HepG2 (cell line): ENCODE results near the gene CNNM4. TPM values are rescaled to one million over a fixed set of nuclear protein-coding genes. Genes with fewer than 3 reads are reported as not detected.

Source experiments
- GTF3A ChIP-seq: sonication (generic); formaldehyde crosslinking; conservative IDR thresholded peaks from 2 replicates; pipeline ENCODE4 v1.4.0; 2020; ENCODE audit warnings: mild to moderate bottlenecking, missing genetic modification reagents
- HMG20B ChIP-seq: conservative IDR thresholded peaks from 2 replicates; pipeline ENCODE4 v1.6.1; 2016; ENCODE audit warnings: missing genetic modification reagents, missing compliant biosample characterization
- MTF1 ChIP-seq: sonication (generic); formaldehyde crosslinking; IDR thresholded peaks from 2 replicates; pipeline ENCODE4 v1.5.0; 2020; ENCODE audit warnings: missing genetic modification reagents
- NFKBIZ ChIP-seq: IDR thresholded peaks from 2 replicates; pipeline ENCODE4 v1.6.1; 2018; ENCODE audit warnings: missing genetic modification reagents, missing compliant biosample characterization
- NR2F6 ChIP-seq, 2 experiments: IDR thresholded peaks; 2 replicates each; pipeline ENCODE4 v1.6.1; 2016; ENCODE audit warnings: antibody characterized with exemption in 1 of 2, mild to moderate bottlenecking in 1 of 2
- POGK ChIP-seq: sonication (generic); formaldehyde crosslinking; conservative IDR thresholded peaks from 2 replicates; pipeline ENCODE4 v1.8.0; 2022; ENCODE audit warnings: mild to moderate bottlenecking, moderate library complexity, missing genetic modification reagents
- SMARCC2 ChIP-seq: fragments of 450-650 bp; IDR thresholded peaks from 2 replicates; pipeline ENCODE4 v1.6.1; 2017; ENCODE audit warnings: antibody characterized with exemption, mild to moderate bottlenecking
- SRF ChIP-seq: IDR thresholded peaks from 2 replicates; pipeline ENCODE4 v1.6.1; 2011; ENCODE audit warnings: mild to moderate bottlenecking, low read depth, low read length, moderate library complexity
- TEAD2 ChIP-seq: sonication (generic); formaldehyde crosslinking; IDR thresholded peaks from 2 replicates; pipeline ENCODE4 v1.9.0; 2021; ENCODE audit warnings: missing genetic modification reagents
- ZBTB43 ChIP-seq: sonication (generic); formaldehyde crosslinking; conservative IDR thresholded peaks from 2 replicates; pipeline ENCODE4 v1.4.0; 2020; ENCODE audit warnings: missing genetic modification reagents
- ZFP36L1 ChIP-seq: sonication (generic); formaldehyde crosslinking; IDR thresholded peaks from 2 replicates; pipeline ENCODE4 v1.8.0; 2022; ENCODE audit warnings: mild to moderate bottlenecking, missing genetic modification reagents, moderate library complexity
- ZKSCAN1 ChIP-seq: fragments of 150-350 bp; IDR thresholded peaks from 2 replicates; pipeline ENCODE4 v1.6.1; 2014; ENCODE audit warnings: low read length
- ZNF44 ChIP-seq: sonication (generic); formaldehyde crosslinking; IDR thresholded peaks from 2 replicates; pipeline ENCODE4 v1.5.1; 2020; ENCODE audit warnings: mild to moderate bottlenecking, missing genetic modification reagents
- ZNF577 ChIP-seq: sonication (generic); formaldehyde crosslinking; IDR thresholded peaks from 2 replicates; pipeline ENCODE4 v1.4.0; 2020; ENCODE audit warnings: mild to moderate bottlenecking, low read depth, missing genetic modification reagents, borderline replicate concordance
- ZNF644 ChIP-seq: IDR thresholded peaks from 2 replicates; pipeline ENCODE4 v1.6.1; 2016; ENCODE audit warnings: low read depth
- ZSCAN20 ChIP-seq: sonication (generic); formaldehyde crosslinking; IDR thresholded peaks from 2 replicates; pipeline ENCODE4 v1.4.0; 2020; ENCODE audit warnings: missing genetic modification reagents, mild to moderate bottlenecking, borderline replicate concordance
- ZSCAN9 ChIP-seq: IDR thresholded peaks from 2 replicates; pipeline ENCODE4 v1.6.1; 2016; ENCODE audit warnings: borderline replicate concordance
- polyA plus RNA-seq, 8 experiments: library from polyadenylated mRNA; depleted of rRNA in 3 of 8; stranded (reverse) in 7 of 8; unstranded in 1 of 8; fragments of >200 nt; fragmentation: Illumina TruSeq in 4 of 8; extraction: Trizol in 4 of 8; gene quantifications; 2 replicates each; pipeline versions ENCODE4 v1.2.1 to v1.2.3, GENCODE V29; 2011 to 2016; ENCODE audit warnings: low read depth in 4 of 8, missing spikeins in 1 of 8, mixed read lengths in 1 of 8; ENCODE audit not compliant: insufficient read depth in 1 of 8
- total RNA-seq, 5 experiments: library from RNA; depleted of rRNA; stranded (reverse); fragments of >200 nt; fragmentation: Illumina TruSeq; extraction: Trizol; gene quantifications; 2 replicates each; pipeline ENCODE4 v1.2.3, GENCODE V29; 2016; ENCODE audit warnings: low read depth in 1 of 5
- TF ChIP-seq, protein P1 (sequence below): sonication (generic); formaldehyde crosslinking; IDR thresholded peaks from 2 replicates; pipeline ENCODE4 v1.4.0; 2020; ENCODE audit warnings: missing genetic modification reagents, borderline replicate concordance
- TF ChIP-seq, protein P2 (sequence below): sonication (generic); formaldehyde crosslinking; IDR thresholded peaks from 2 replicates; pipeline ENCODE4 v1.8.1; 2023; ENCODE audit warnings: mild to moderate bottlenecking, missing genetic modification reagents
- TF ChIP-seq, protein P3 (sequence below): sonication (generic); formaldehyde crosslinking; IDR thresholded peaks from 2 replicates; pipeline ENCODE4 v1.4.0; 2020; ENCODE audit warnings: missing genetic modification reagents

CNNM4 gene
- total and polyA plus RNA-seq, 2 of the 13 experiments (the other 11 are each of a cell fraction or from before 2014, with no cell fraction given): 5.9 to 8.4 TPM

DNA sequence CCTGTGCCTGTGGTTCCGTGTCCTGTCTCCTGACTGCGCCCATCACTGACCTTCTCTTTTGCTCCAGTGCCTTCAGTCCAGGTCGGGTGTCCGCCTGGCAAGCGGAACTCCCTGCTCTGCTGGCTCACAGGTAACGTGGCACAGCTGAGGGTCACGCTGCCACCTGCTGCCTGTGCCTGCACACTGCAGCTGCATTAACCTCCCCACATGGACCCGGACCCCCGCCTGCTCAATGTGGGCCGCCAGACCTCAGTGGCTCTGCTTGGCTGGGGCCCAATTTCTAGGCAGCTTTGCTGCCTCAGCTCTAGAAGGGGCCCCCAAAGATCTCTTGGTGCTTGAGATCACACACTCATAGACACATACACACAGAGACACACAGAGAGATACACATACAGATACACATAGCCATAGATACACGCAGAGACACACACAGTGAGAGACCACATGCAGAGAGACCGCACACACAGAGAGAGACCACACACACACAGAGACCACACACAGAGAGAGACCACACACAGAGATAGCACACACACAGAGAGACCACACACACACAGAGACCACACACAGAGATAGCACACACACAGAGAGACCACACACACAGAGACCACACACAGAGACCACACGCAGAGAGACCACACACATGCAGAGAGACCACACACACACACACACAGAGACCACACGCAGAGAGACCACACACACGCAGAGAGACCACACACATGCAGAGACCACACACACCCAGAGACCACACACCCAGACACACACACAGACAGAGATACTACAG lies 40.5 kb downstream of the CNNM4 start (continued):
- TF ChIP-seq, protein P1, sequence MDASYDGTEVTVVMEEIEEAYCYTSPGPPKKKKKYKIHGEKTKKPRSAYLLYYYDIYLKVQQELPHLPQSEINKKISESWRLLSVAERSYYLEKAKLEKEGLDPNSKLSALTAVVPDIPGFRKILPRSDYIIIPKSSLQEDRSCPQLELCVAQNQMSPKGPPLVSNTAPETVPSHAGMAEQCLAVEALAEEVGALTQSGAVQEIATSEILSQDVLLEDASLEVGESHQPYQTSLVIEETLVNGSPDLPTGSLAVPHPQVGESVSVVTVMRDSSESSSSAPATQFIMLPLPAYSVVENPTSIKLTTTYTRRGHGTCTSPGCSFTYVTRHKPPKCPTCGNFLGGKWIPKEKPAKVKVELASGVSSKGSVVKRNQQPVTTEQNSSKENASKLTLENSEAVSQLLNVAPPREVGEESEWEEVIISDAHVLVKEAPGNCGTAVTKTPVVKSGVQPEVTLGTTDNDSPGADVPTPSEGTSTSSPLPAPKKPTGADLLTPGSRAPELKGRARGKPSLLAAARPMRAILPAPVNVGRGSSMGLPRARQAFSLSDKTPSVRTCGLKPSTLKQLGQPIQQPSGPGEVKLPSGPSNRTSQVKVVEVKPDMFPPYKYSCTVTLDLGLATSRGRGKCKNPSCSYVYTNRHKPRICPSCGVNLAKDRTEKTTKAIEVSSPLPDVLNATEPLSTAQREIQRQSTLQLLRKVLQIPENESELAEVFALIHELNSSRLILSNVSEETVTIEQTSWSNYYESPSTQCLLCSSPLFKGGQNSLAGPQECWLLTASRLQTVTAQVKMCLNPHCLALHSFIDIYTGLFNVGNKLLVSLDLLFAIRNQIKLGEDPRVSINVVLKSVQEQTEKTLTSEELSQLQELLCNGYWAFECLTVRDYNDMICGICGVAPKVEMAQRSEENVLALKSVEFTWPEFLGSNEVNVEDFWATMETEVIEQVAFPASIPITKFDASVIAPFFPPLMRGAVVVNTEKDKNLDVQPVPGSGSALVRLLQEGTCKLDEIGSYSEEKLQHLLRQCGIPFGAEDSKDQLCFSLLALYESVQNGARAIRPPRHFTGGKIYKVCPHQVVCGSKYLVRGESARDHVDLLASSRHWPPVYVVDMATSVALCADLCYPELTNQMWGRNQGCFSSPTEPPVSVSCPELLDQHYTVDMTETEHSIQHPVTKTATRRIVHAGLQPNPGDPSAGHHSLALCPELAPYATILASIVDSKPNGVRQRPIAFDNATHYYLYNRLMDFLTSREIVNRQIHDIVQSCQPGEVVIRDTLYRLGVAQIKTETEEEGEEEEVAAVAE (CRISPR knock-in tag): no peak
- TF ChIP-seq GTF3A (CRISPR knock-in tag) (no peak), MTF1 (CRISPR knock-in tag) (no peak), POGK (CRISPR knock-in tag) (no peak), SMARCC2 (no peak), TEAD2 (no peak), ZKSCAN1 (no peak), ZFP36L1 (CRISPR knock-in tag) (no peak), ZBTB43 (CRISPR knock-in tag) (no peak), ZNF577 (CRISPR knock-in tag) (no peak), HMG20B (CRISPR knock-in tag) (no peak), ZSCAN9 (peak; percentile 66; the same call in 1 of the 2 replicates), ZNF44 (CRISPR knock-in tag) (no peak), ZNF644 (no peak), NFKBIZ (0 out of 2 replicates have a peak, but pooled peaks have one; percentile 29), NR2F6 (IDR thresholded peaks at IDR 0.05) (no peak), NR2F6 (CRISPR knock-in tag; IDR thresholded peaks at IDR 0.05) (peak; percentile 63; the same call in 1 of the 2 replicates), SRF (no peak), ZSCAN20 (no peak)
- TF ChIP-seq, protein P2, sequence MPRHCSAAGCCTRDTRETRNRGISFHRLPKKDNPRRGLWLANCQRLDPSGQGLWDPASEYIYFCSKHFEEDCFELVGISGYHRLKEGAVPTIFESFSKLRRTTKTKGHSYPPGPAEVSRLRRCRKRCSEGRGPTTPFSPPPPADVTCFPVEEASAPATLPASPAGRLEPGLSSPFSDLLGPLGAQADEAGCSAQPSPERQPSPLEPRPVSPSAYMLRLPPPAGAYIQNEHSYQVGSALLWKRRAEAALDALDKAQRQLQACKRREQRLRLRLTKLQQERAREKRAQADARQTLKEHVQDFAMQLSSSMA: 0 out of 2 replicates have a peak, but pooled peaks have one; percentile 64
- TF ChIP-seq, protein P3, sequence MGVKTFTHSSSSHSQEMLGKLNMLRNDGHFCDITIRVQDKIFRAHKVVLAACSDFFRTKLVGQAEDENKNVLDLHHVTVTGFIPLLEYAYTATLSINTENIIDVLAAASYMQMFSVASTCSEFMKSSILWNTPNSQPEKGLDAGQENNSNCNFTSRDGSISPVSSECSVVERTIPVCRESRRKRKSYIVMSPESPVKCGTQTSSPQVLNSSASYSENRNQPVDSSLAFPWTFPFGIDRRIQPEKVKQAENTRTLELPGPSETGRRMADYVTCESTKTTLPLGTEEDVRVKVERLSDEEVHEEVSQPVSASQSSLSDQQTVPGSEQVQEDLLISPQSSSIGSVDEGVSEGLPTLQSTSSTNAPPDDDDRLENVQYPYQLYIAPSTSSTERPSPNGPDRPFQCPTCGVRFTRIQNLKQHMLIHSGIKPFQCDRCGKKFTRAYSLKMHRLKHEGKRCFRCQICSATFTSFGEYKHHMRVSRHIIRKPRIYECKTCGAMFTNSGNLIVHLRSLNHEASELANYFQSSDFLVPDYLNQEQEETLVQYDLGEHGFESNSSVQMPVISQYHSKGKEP (CRISPR knock-in tag): no peak
